ENCODE results near the gene EYA4. TPM values are rescaled to one million over a fixed set of nuclear protein-coding genes. Genes with fewer than 3 reads are reported as not detected.

Gene EYA4
- total RNA-seq, 1 donor from 2014 or later, result 24.2 TPM

GRCh38 chr6:133277228-133277899 lies 36.2 kb downstream of the EYA4 start:
- intact Hi-C loops (cut with DNase I), result no loop called here
- no peak for DNase-seq (ENCODE audit: low spot score)

DNA sequence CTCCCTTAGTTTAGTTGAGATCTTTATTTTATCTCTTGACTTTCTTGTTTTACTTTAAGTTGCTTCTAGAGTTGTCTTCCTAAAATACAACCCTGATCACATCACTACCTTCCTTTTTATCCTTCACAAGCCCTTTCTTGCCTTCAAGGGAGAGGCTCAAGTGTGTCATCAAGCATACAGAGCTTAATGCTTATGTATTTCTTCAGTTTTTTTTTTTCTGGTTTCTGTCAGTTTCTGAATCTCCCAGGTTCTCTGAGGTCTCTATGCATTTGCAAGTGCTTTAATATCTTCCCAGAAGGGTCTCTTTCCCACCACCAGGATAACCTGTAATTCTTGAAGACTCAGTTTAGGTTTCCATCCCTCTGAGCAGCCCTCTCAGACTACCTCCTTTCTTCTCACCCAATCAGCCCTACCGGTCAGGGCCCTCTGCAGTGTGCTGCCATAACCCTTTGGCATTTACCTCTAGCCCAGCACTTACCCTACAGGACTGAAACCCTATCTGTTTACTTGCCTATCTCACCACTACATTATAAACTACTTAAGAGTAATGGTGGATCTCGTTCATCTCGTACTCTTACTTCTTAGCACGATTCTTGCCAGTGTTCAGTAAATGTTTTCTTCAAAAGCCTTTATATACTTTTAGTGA lies 36.9 kb downstream of the EYA4 start:
- intact Hi-C loops (cut with DNase I), result no loop called here

DNA sequence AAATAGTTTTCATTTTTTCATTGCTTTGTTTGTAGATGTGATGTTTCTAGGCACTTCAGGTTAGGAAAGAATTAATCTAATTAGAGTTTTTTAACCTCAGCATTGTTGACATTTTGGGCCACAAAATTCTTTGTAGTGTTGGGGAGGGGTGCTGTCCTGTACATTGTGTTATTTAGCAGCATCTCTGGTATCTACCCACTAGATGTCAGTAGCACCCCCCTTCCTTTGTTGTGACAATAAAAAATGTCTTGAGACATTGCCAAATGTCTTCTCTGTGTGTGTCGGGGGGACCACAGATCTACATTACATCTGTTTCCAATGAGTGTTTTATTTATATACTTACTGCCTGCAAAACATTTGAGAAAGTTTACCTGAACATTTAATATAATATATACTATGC lies 45.6 kb downstream of the EYA4 start:
- intact Hi-C loops (cut with DNase I), result no loop called here
- DNase-seq (ENCODE audit: low spot score), result no peak

More for the DNA sequence above, 36.9 kb downstream of the EYA4 start:
- no peak for DNase-seq (ENCODE audit: low spot score)

DNA sequence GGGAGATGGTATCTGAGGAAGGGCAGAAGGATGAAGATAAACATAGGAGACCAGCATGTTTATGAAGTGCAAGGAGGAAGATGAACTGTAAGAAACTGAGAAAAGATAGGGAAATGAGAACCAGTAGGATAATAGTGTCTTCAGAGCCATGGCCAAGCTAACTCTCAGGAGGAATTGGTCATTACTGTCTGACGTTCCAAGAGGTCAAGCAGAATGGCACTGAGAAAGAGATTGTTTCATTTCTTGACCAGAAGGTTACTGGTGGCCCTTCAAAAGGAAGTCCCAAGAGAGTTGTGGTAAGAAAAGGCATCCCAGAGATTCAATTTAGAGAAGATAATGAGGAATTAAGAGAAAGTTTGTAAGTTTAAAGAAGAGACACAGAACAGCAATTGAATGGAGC lies 47.5 kb downstream of the EYA4 start:
- intact Hi-C loops (cut with DNase I), result no loop called here

GRCh38 chr6:133289733-133290306 lies 48.7 kb downstream of the EYA4 start:
- no peak for DNase-seq (ENCODE audit: low spot score)
- intact Hi-C loops (cut with DNase I), result no loop called here

More for the DNA sequence above, 47.5 kb downstream of the EYA4 start:
- DNase-seq (ENCODE audit: low spot score), result no peak

DNA sequence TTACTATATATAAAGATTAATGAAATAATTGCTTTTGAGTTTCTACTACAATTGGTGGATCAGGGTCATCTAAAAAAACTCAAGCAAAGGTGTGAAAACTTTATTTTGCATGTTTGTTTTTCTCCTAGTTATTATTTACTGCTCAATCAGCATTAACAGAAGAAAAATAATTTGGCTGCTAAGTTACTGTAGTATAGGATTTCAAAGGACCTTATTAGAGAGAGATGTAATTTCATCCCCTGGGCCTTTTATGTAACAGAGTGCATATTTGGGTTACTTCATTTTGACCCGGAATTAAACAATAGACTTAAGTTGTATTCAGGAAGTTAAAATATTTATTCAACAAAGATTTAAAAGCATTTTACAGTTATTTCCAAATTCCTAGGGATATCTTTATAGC lies 49.8 kb downstream of the EYA4 start:
- DNase-seq (ENCODE audit: low spot score), result no peak
- intact Hi-C loops (cut with DNase I), result no loop called here

DNA sequence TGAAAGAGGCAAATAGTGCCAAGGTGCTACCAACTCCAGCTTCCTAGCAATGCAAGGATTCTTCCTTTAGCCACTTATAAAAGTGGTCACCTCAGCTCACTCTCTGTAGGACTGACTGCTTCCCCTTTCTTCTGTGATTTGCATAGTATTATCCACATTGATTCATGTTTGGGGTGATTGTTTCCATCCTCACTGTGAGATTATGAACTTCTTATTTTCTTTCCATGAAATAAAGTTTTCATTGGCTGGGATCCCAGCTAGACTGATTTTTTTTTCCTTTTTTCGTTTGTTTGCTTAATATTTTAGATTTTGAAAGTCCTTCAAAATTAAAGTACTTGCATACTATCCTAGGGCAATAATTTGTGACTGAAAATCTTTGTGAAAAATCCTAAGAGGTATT lies 50.5 kb downstream of the EYA4 start:
- no peak for DNase-seq (ENCODE audit: low spot score)
- intact Hi-C loops (cut with DNase I), result no loop called here

DNA sequence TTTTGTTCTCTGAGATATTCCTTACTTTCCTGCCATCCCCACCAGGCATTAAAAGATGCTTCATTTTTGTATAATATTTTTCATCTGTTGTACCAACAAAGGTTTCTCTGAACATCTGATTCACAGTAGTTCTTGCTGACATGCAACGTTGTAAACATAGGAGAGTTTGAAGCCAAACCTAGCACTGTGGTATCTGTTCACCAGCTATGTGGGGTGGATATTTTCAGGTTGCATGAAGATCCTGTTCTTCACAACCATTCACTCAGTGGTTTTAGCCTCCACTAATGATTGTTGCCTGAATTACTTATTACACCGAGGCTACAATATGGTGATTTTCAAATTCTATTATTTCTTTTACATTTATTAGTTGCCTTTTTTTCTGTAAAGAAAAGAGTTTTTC lies 56.5 kb downstream of the EYA4 start:
- intact Hi-C loops (cut with DNase I), result no loop called here

GRCh38 chr6:133298335-133298734 lies 57.2 kb downstream of the EYA4 start:
- intact Hi-C loops (cut with DNase I), result no loop called here
- no peak for DNase-seq (ENCODE audit: low spot score)

More for the DNA sequence above, 56.5 kb downstream of the EYA4 start:
- DNase-seq (ENCODE audit: low spot score), result no peak

GRCh38 chr6:133298801-133299200 lies 57.6 kb downstream of the EYA4 start:
- intact Hi-C loops (cut with DNase I), result no loop called here
- DNase-seq (ENCODE audit: low spot score), result no peak

- no peak for DNase-seq (ENCODE audit: low spot score)
- intact Hi-C loops (cut with DNase I), result no loop called here
Observed at GRCh38 chr6:133300896-133301295, 59.7 kb downstream of the EYA4 start.

DNA sequence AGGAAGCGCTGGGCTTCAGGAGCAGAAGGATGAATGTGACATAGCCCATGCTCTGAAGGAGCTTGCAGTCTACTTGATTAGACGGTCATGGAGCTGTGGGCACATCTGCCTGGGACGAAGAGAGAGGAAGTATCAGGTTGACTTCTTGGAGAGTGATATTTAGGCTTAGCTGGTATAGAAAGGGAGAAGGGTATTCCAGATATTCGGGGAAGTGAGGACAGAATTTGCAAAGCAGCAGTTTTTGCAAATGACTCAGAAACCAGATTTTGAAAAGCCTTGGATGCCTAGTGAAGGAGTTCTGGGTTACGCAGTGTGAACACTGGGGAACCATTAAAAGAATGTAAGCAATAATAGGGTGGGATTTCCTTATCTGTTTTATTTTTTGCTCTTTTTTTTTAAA lies 60.7 kb downstream of the EYA4 start:
- DNase-seq (ENCODE audit: low spot score), result no peak
- intact Hi-C loops (cut with DNase I), result no loop called here

- no peak for DNase-seq (ENCODE audit: low spot score)
- intact Hi-C loops (cut with DNase I), result no loop called here
Observed at GRCh38 chr6:133306931-133307330, 65.8 kb downstream of the EYA4 start.

GRCh38 chr6:133309579-133309978 lies 68.4 kb downstream of the EYA4 start:
- intact Hi-C loops (cut with DNase I), result no loop called here
- no peak for DNase-seq (ENCODE audit: low spot score)

DNA sequence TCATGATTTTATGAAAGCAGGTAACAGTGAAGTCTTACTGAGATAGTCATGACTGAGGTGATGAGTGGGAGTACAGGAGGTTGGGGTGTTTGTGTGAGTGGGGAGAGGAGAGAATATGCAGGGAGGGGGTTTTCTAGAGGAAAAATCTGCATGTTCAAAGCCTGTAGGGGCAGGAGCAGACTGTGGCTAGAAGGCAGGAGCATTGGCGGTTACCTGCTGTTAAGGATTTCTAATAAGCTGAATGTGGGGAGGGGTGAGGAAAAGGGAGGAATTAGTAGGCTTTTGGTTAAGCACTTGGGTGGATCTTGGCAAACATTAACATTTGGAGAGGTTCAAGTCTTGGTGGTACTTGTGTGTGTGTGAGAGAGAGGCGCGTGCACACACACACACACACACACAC lies 70.8 kb downstream of the EYA4 start:
- DNase-seq (ENCODE audit: low spot score), result no peak
- intact Hi-C loops (cut with DNase I), result no loop called here

DNA sequence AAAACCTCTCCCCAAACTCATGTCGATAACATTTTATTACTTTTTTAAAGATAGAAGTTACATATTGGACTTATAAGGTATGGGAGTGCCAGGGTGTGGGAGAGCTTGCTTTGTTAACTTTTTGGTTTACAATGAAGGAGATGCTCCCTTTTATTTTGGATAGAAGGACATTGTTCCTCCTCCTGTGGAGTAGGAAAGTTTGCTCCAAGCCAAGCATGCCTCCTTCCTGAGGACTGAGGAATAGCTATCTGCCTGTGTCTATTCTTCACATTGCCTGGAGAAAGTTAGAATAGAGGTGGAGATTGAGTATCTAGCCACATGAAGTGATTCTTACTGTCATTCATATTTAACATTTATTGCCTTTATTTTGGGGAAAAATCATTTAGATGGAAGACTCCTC lies 71.9 kb downstream of the EYA4 start:
- intact Hi-C loops (cut with DNase I), result no loop called here
- DNase-seq (ENCODE audit: low spot score), result no peak

DNA sequence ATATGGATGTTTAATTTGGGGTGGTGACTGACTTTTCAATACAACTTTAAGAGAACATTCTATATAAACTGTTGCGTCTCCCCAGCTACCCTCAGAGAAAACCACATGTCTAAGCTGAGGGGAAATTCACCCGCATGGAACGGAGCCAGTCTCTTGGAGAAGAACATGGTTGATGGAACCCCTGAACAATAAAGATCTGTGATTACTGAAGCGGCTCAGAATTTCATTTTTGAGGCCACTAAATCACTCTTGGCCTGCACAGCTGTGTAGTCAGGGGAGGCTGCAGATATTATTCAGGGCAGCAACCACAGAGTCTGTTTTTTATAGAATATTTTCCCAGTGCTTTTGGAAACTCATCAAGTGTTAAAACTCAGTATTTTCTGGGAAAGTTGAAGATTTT lies 73.8 kb downstream of the EYA4 start:
- intact Hi-C loops (cut with DNase I), result no loop called here
- DNase-seq (ENCODE audit: low spot score), result no peak

DNA sequence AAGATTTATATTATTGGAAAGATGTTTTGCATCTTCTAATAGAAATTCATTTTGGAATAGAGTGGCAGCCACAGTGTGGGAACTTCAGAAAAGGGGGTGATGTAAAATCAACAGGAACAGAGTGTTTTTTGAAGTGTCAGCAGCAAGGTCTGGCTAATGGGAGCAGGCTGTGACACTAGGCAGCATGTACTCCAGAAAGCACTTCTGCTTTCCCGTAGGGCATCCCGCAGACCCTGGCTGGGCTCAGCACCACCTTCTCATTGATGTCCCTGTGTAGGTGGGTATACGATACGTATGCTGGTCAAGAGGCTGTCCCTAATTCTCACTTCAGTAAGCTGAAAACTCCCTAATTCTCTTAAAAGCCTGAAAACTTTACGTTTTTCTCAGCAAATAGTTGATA lies 74.7 kb downstream of the EYA4 start:
- DNase-seq (ENCODE audit: low spot score), result no peak
- intact Hi-C loops (cut with DNase I), result no loop called here

GRCh38 chr6:133317704-133318103 lies 76.5 kb downstream of the EYA4 start:
- no peak for DNase-seq (ENCODE audit: low spot score)
- intact Hi-C loops (cut with DNase I), result no loop called here

DNA sequence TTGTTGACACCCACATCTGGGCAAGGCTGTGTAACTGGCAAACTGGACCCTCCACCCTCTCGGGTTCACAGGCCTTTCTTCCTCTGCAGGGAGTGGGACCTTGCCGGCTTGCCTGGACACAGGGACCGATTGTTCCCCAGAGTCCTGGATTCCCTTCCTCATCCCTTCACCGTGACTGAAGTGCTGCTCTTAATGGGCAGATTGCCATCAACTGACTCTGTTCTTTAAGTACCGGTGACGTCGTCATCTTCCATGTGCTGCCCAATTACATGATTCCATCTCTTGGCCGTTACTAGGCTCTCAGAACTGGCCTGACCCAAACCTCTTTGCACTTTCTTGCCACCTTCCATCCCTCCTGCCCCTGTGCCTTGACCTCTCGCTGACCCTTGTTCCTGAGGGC lies 85.4 kb downstream of the EYA4 start:
- intact Hi-C loops (cut with DNase I), result no loop called here
- no peak for DNase-seq (ENCODE audit: low spot score)

- no peak for DNase-seq (ENCODE audit: low spot score)
- intact Hi-C loops (cut with DNase I), result no loop called here
Observed at GRCh38 chr6:133333852-133334251, 92.7 kb downstream of the EYA4 start.

Data from cardiac septum (tissue), 1 donor.